A549 (cell line): ENCODE measurements around the gene BABAM1. TPM values are rescaled to one million over a fixed set of nuclear protein-coding genes. Genes with fewer than 3 reads are reported as not detected.

ENCODE experiments used
- ATAC-seq, 2 experiments: fragments of 200-7000 bp in 1 of 2; fragments of >200 bp in 1 of 2; cut with Nextera tagmentation in 1 of 2; cut with Tn5 transposase in 1 of 2; 3 replicates each; pipeline versions ENCODE4 v1.8.0 to v1.9.1; 2018 to 2020; ENCODE audit warnings: mild to moderate bottlenecking in 1 of 2, moderate library complexity in 1 of 2
- CTCF ChIA-PET: fragments of 300-600 bp; sonication (Branson Sonifier 250); formaldehyde crosslinking; extraction: SDS; loops from one replicate; lab custom pipeline; 2021; ENCODE audit warnings: antibody characterized with exemption, inconsistent platforms; lab: Yijun Ruan, JAX
- POLR2A ChIA-PET: fragments of 350-600 bp; formaldehyde crosslinking; extraction: SDS; loops from one replicate; lab custom pipeline; 2021; ENCODE audit warnings: antibody characterized with exemption, inconsistent platforms; lab: Yijun Ruan, JAX
- DNase-seq, 2 experiments: peaks; one replicate each; pipeline versions ENCODE4 v3.0.0 to v3.0.0-alpha.2; 2011 to 2016; ENCODE audit warnings: low read depth in 1 of 2, low spot score in 1 of 2
- FAIRE-seq: peaks from 2 replicates; lab custom pipeline; 2011; peaks lifted over from hg19 to GRCh38; lab: Jason Lieb, UNC
- H3K27ac ChIP-seq, 2 experiments: fragments of >200 bp; sonication (Bioruptor Twin); formaldehyde crosslinking; 3 replicates each; pipeline ENCODE4 v1.5.1; 2016 to 2017
- H3K4me1 ChIP-seq: fragments of >200 bp; sonication (Bioruptor Twin); formaldehyde crosslinking; 3 replicates; pipeline ENCODE4 v1.6.1; 2016
- H3K4me2 ChIP-seq: fragments of >200 bp; sonication (Bioruptor Twin); formaldehyde crosslinking; 3 replicates; pipeline ENCODE4 v1.6.1; 2016
- H3K4me3 ChIP-seq: fragments of >200 bp; sonication (Bioruptor Twin); formaldehyde crosslinking; 3 replicates; pipeline ENCODE4 v1.5.1; 2016
- H3K9me3 ChIP-seq: fragments of >200 bp; sonication (Bioruptor Twin); formaldehyde crosslinking; 3 replicates; pipeline ENCODE4 v1.6.1; 2016
- BHLHE40 ChIP-seq: IDR thresholded peaks from 2 replicates; pipeline ENCODE4 v1.6.1; 2012; ENCODE audit warnings: low read depth, low read length, inconsistent platforms
- CBX2 ChIP-seq: fragments of 200-600 bp; sonication (generic); IDR thresholded peaks from 2 replicates; pipeline ENCODE4 v1.6.1; 2016; ENCODE audit warnings: low read depth, mild to moderate bottlenecking, borderline replicate concordance
- CBX8 ChIP-seq: fragments of 200-600 bp; sonication (generic); IDR thresholded peaks from 2 replicates; pipeline ENCODE4 v1.6.1; 2016
- CHD4 ChIP-seq: fragments of 200-600 bp; sonication (generic); IDR thresholded peaks from 2 replicates; pipeline ENCODE4 v1.6.1; 2016; ENCODE audit warnings: antibody characterized with exemption, mild to moderate bottlenecking, borderline replicate concordance
- EHF ChIP-seq: fragments of 250-450 bp; sonication (Bioruptor Pico); IDR thresholded peaks from 2 replicates; pipeline ENCODE4 v1.5.0; 2020; ENCODE audit warnings: mild to moderate bottlenecking
- EP300 ChIP-seq, 2 experiments: fragments of >200 bp; sonication (Bioruptor Twin); formaldehyde crosslinking; IDR thresholded peaks; 2 replicates in 1 of 2; 3 replicates in 1 of 2; pipeline ENCODE4 v1.6.1; 2016 to 2017
- ESRRA ChIP-seq: fragments of 150-350 bp; IDR thresholded peaks from 2 replicates; pipeline ENCODE4 v1.6.1; 2014; ENCODE audit warnings: mild to moderate bottlenecking, low read length, borderline replicate concordance
- FOSB ChIP-seq: fragments of 250-450 bp; sonication (Bioruptor Pico); IDR thresholded peaks from 2 replicates; pipeline ENCODE4 v1.5.0; 2020; ENCODE audit warnings: mild to moderate bottlenecking, moderate library complexity
- FOXS1 ChIP-seq: fragments of 250-450 bp; sonication (Bioruptor Pico); IDR thresholded peaks from 2 replicates; pipeline ENCODE4 v1.5.0; 2020; ENCODE audit warnings: mild to moderate bottlenecking, moderate library complexity
- HOXB13 ChIP-seq: fragments of 250-450 bp; sonication (Bioruptor Pico); IDR thresholded peaks from 2 replicates; pipeline ENCODE4 v1.5.0; 2020; ENCODE audit warnings: low read depth, mild to moderate bottlenecking, moderate library complexity
- NFE2L2 ChIP-seq: fragments of 150-350 bp; conservative IDR thresholded peaks from 2 replicates; pipeline ENCODE4 v1.6.1; 2014; ENCODE audit warnings: low read length
- NPAS2 ChIP-seq: fragments of 250-450 bp; sonication (Bioruptor Pico); IDR thresholded peaks from 2 replicates; pipeline ENCODE4 v1.8.0; 2022; ENCODE audit warnings: mild to moderate bottlenecking, moderate library complexity, borderline replicate concordance
- RAD21 ChIP-seq, 2 experiments: fragments of >200 bp in 1 of 2; sonication (Bioruptor Twin) in 1 of 2; formaldehyde crosslinking in 1 of 2; IDR thresholded peaks in 1 of 2; conservative IDR thresholded peaks in 1 of 2; 2 replicates in 1 of 2; 3 replicates in 1 of 2; pipeline ENCODE4 v1.6.1; 2012 to 2018; ENCODE audit warnings: inconsistent platforms in 1 of 2
- RCOR1 ChIP-seq: fragments of 150-350 bp; IDR thresholded peaks from 2 replicates; pipeline ENCODE4 v1.6.1; 2014; ENCODE audit warnings: antibody characterized with exemption, low read length, low read depth
- SREBF2 ChIP-seq: fragments of 450-650 bp; IDR thresholded peaks from 2 replicates; pipeline ENCODE4 v1.6.1; 2014; ENCODE audit warnings: mild to moderate bottlenecking, moderate library complexity
- TFCP2L1 ChIP-seq: fragments of 250-450 bp; sonication (Bioruptor Pico); IDR thresholded peaks from 2 replicates; pipeline ENCODE4 v1.5.0; 2021; ENCODE audit warnings: mild to moderate bottlenecking
- ZC3H11A ChIP-seq: fragments of 450-650 bp; IDR thresholded peaks from 2 replicates; pipeline ENCODE4 v1.6.1; 2014; ENCODE audit warnings: antibody characterized with exemption, mild to moderate bottlenecking
- ZNF302 ChIP-seq: fragments of 250-450 bp; sonication (Bioruptor Pico); IDR thresholded peaks from 2 replicates; pipeline ENCODE4 v1.9.0; 2021; ENCODE audit warnings: inconsistent platforms, mild to moderate bottlenecking, moderate library complexity
- WGBS: methylation state at CpG from one replicate; pipeline ENCODE4 v1.1.6; 2017; ENCODE audit errors: missing lambda C conversion rate; 5-methylcytosine and 5-hydroxymethylcytosine counted together
- polyA plus RNA-seq, 4 experiments: library from polyadenylated mRNA; depleted of rRNA in 3 of 4; stranded (reverse); fragments of >200 nt; fragmentation: RNase III in 1 of 4; extraction: RNeasy Plus Mini Kit Qiagen cat#74134 plus additional on column Dnase treatment in 1 of 4; gene quantifications; 2 replicates in 3 of 4; 3 replicates in 1 of 4; pipeline ENCODE4 v1.2.3, GENCODE V29; 2011 to 2017
- TF ChIP-seq, protein P1 (sequence below): fragments of 150-350 bp; IDR thresholded peaks from 2 replicates; pipeline ENCODE4 v1.6.1; 2014; ENCODE audit warnings: low read depth, mild to moderate bottlenecking, low read length
- TF ChIP-seq, protein P2 (sequence below): fragments of >200 bp; sonication (Bioruptor Twin); formaldehyde crosslinking; IDR thresholded peaks from 2 replicates; pipeline ENCODE4 v1.6.1; 2016
- TF ChIP-seq, protein P3 (sequence below): fragments of >200 bp; sonication (Bioruptor Twin); formaldehyde crosslinking; IDR thresholded peaks from 3 replicates; pipeline ENCODE4 v1.5.1; 2016
- TF ChIP-seq, protein P4 (sequence below): fragments of 250-450 bp; sonication (Bioruptor Pico); IDR thresholded peaks from 2 replicates; pipeline ENCODE4 v1.5.0; 2021; ENCODE audit warnings: mild to moderate bottlenecking, moderate library complexity, borderline replicate concordance
- TF ChIP-seq, protein P5 (sequence below): fragments of 200-600 bp; sonication (generic); IDR thresholded peaks from 2 replicates; pipeline ENCODE4 v1.6.1; 2016; ENCODE audit warnings: antibody characterized with exemption, mild to moderate bottlenecking, moderate library complexity

The BABAM1 gene
- polyA plus RNA-seq, 2 of the 4 experiments (the other 2 are of a cell fraction): 56.0 to 67.6 TPM

DNA sequence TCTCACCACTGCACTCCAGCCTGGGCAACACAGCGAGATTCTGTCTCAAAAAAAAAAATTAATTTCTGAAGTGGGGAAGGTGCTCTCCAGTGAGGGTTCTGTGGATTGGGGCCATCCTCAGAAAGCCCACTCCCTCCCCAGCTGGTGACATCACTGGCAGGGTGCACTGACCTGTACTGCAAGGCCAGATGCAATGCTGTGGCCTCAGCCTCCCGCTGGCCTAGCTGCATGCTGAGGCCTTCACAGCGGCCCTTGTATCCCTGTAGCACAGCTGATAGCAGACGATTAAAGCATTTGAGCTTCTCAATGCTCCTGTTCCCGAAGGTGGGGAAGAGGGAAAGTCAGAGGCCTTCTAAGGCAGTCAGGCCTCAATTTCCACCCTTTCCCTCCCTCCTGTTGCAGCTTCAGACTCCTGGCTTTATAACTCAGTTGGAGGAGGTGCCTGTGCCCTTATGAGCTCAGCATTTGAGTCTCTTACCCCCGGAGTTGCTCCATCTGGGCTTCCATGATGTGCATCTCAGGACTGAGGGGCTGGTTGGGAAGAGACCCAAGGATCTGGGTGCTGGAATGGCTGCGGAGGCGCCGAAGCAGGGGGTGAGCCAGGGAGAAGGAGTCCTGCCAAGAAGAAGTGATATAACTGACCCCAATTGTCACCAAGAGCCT, 8.0 kb upstream of the BABAM1 start:
- Histone ChIP-seq H3K4me1 (no peaks in the 10 kb centered on the region; the same call in 2 of the 3 replicates), H3K9me3 (no peaks in the 10 kb centered on the region), H3K4me3 (no peak overlapping the region), H3K4me2 (no peak overlapping the region), H3K27ac (no peak overlapping the region)
- no peak for TF ChIP-seq CHD4
- no peak for TF ChIP-seq CBX8
- TF ChIP-seq CBX2: no peak
- no peak for DNase-seq
- no peak for FAIRE-seq
- CTCF ChIA-PET: interaction anchor here (0.6 to 8.0 kb wide), 11 partner anchors 9 to 525 kb away, joined by 3 to 77 read pairs (median 4); partner anchors contain the start of genes ANKLE1 and USE1
- ATAC-seq: no peak
- POLR2A ChIA-PET: interaction anchor here (0.7 kb wide), 1 partner anchor 7 kb away, joined by 3 read pairs; no protein-coding TSS in a partner anchor
- 88% methylated on average over 5 of the region's 9 CpGs for WGBS

DNA sequence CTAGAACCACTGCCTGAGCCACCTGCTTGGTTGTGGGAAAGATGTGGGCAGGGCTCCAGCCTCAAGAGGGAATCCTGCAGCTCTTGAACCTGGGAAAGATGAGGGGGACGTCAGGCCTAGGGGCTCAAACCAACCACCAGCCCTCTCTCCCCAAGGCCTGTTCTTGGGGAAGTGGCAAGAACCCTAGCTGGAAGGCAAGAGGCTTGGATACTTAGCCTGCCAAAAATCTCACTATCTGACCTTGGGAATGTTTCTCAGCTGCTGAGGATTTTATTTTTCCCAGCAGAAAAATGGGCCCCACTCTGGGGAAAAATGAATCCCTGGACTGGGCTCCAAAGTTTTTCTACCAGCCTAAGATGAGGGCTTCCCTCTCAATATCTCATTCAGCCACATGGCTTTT, 7.3 kb upstream of the BABAM1 start:
- CTCF ChIA-PET: interaction anchor here (0.6 to 8.0 kb wide), 27 partner anchors 8 to 545 kb away, joined by 3 to 77 read pairs (median 4); partner anchors contain the start of genes ANKLE1, OCEL1 and USE1
- Histone ChIP-seq H3K9me3 (no peaks in the 10 kb centered on the region), H3K27ac (no peak overlapping the region), H3K4me3 (no peak overlapping the region), H3K4me2 (no peak overlapping the region), H3K4me1 (no peaks in the 10 kb centered on the region; the same call in 2 of the 3 replicates)
- DNase-seq (no peak), ATAC-seq (no peak), FAIRE-seq (no peak)
- no peak for TF ChIP-seq ZNF302 (CRISPR knock-in tag)
- TF ChIP-seq NFE2L2: no peak
- no peak for TF ChIP-seq TFCP2L1 (CRISPR knock-in tag)
- no peak for TF ChIP-seq RAD21 (conservative IDR thresholded peaks at IDR 0.05 in 1 of 2, IDR thresholded peaks at IDR 0.05 in 1 of 2)
- TF ChIP-seq ZC3H11A: no peak
- TF ChIP-seq FOSB (CRISPR knock-in tag): no peak
- TF ChIP-seq, protein P1, sequence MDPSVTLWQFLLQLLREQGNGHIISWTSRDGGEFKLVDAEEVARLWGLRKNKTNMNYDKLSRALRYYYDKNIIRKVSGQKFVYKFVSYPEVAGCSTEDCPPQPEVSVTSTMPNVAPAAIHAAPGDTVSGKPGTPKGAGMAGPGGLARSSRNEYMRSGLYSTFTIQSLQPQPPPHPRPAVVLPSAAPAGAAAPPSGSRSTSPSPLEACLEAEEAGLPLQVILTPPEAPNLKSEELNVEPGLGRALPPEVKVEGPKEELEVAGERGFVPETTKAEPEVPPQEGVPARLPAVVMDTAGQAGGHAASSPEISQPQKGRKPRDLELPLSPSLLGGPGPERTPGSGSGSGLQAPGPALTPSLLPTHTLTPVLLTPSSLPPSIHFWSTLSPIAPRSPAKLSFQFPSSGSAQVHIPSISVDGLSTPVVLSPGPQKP: no peak
- TF ChIP-seq SREBF2: no peak
- no peak for TF ChIP-seq CHD4
- TF ChIP-seq FOXS1 (CRISPR knock-in tag): no peak
- TF ChIP-seq, protein P2, sequence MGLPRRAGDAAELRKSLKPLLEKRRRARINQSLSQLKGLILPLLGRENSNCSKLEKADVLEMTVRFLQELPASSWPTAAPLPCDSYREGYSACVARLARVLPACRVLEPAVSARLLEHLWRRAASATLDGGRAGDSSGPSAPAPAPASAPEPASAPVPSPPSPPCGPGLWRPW: no peak
- TF ChIP-seq EP300 (IDR thresholded peaks at IDR 0.05): no peak
- TF ChIP-seq HOXB13 (CRISPR knock-in tag): no peak
- whole genome bisulfite sequencing: 17% methylated on average over 1 of the region's 1 CpG
- POLR2A ChIA-PET: no interaction called here

DNA sequence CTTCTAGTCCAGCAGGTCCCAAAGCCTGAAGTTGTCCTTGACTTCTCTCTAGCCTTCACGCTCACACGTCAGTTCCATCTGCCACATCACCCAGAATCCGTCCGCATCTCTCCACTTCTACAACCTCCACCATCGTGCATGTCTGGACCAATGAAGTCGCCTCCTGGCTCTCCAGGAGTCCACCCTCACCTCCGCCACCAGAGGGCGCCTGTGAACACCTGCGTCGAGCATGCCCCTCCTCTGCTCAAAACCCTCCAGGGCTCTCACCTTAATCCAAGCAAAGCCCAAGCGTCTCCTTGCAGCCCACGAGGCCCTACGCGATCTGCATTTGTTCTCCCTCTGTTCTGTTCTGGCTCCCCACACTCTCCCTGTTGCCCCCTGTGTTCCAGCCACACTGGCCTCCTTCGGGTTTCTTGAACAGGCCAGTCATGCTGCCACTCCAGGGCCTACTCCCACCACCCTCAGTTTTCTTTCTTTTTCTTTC, 6.4 kb upstream of the BABAM1 start:
- ChIA-PET CTCF (interaction anchor here (0.6 to 8.0 kb wide), 27 partner anchors 11 to 603 kb away, joined by 3 to 77 read pairs (median 4); partner anchors contain the start of genes ANKLE1 and OCEL1), POLR2A (no interaction called here)
- FAIRE-seq (no peak), ATAC-seq (peak; percentile 99), DNase-seq (peak; percentile 87 to 89)
- H3K27ac ChIP-seq: peak overlapping the region; percentile 47 to 75; a peak in 3 of 6 replicates
- H3K4me3 ChIP-seq: no peak overlapping the region
- no peaks in the 10 kb centered on the region for H3K4me1 ChIP-seq
- WGBS: 7% methylated on average over 15 of the region's 15 CpGs
- H3K9me3 ChIP-seq: no peaks in the 10 kb centered on the region
- H3K4me2 ChIP-seq: peak overlapping the region; percentile 14; the same call in 1 of the 3 replicates
- TF ChIP-seq, protein P3, sequence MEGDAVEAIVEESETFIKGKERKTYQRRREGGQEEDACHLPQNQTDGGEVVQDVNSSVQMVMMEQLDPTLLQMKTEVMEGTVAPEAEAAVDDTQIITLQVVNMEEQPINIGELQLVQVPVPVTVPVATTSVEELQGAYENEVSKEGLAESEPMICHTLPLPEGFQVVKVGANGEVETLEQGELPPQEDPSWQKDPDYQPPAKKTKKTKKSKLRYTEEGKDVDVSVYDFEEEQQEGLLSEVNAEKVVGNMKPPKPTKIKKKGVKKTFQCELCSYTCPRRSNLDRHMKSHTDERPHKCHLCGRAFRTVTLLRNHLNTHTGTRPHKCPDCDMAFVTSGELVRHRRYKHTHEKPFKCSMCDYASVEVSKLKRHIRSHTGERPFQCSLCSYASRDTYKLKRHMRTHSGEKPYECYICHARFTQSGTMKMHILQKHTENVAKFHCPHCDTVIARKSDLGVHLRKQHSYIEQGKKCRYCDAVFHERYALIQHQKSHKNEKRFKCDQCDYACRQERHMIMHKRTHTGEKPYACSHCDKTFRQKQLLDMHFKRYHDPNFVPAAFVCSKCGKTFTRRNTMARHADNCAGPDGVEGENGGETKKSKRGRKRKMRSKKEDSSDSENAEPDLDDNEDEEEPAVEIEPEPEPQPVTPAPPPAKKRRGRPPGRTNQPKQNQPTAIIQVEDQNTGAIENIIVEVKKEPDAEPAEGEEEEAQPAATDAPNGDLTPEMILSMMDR: peak; percentile 75
- TF ChIP-seq, protein P4, sequence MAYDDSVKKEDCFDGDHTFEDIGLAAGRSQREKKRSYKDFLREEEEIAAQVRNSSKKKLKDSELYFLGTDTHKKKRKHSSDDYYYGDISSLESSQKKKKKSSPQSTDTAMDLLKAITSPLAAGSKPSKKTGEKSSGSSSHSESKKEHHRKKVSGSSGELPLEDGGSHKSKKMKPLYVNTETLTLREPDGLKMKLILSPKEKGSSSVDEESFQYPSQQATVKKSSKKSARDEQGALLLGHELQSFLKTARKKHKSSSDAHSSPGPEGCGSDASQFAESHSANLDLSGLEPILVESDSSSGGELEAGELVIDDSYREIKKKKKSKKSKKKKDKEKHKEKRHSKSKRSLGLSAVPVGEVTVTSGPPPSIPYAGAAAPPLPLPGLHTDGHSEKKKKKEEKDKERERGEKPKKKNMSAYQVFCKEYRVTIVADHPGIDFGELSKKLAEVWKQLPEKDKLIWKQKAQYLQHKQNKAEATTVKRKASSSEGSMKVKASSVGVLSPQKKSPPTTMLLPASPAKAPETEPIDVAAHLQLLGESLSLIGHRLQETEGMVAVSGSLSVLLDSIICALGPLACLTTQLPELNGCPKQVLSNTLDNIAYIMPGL (CRISPR knock-in tag): no peak
- TF ChIP-seq BHLHE40 (no peak), NFE2L2 (no peak), ESRRA (no peak), NPAS2 (CRISPR knock-in tag) (no peak), FOSB (CRISPR knock-in tag) (no peak), RCOR1 (no peak), EHF (CRISPR knock-in tag) (no peak)
- TF ChIP-seq, protein P5, sequence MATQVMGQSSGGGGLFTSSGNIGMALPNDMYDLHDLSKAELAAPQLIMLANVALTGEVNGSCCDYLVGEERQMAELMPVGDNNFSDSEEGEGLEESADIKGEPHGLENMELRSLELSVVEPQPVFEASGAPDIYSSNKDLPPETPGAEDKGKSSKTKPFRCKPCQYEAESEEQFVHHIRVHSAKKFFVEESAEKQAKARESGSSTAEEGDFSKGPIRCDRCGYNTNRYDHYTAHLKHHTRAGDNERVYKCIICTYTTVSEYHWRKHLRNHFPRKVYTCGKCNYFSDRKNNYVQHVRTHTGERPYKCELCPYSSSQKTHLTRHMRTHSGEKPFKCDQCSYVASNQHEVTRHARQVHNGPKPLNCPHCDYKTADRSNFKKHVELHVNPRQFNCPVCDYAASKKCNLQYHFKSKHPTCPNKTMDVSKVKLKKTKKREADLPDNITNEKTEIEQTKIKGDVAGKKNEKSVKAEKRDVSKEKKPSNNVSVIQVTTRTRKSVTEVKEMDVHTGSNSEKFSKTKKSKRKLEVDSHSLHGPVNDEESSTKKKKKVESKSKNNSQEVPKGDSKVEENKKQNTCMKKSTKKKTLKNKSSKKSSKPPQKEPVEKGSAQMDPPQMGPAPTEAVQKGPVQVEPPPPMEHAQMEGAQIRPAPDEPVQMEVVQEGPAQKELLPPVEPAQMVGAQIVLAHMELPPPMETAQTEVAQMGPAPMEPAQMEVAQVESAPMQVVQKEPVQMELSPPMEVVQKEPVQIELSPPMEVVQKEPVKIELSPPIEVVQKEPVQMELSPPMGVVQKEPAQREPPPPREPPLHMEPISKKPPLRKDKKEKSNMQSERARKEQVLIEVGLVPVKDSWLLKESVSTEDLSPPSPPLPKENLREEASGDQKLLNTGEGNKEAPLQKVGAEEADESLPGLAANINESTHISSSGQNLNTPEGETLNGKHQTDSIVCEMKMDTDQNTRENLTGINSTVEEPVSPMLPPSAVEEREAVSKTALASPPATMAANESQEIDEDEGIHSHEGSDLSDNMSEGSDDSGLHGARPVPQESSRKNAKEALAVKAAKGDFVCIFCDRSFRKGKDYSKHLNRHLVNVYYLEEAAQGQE: no peak
